ENCODE data around the gene TSPOAP1.

The TSPOAP1 gene

DNA sequence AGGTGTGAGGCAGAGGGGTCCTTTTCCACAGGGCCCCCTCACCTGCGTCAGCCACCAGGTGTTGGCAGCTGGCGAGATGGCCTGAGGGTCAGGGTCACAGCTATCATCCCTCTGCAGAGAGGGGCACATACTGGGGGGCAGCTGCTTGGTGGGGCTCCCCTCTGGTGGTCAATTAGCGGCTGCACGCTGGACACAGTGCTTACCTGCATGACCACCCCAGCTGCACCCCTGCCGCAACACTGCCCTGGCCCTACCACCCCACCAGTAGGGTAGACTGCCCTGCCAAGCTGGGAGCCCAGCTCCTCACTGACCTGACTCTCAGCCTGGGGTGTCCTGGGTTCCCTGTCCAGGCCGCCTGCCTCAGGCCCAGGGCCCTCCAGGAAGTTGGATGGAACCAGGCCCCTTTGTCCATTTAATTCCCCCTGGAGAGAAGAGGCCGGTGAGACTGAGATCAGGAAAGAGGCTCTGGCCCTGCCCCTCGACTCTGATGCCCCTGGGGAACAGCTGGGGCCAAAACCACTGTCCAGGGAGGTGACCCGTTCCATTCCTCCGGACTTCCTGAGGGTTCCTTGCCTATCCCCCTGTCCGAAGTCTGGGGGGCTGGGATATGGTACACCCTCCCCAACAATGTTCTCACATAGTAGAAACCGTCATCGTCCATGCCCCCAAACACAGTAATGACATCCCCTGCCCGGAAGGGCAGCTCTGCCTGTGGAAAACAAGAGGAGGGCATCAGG is 23.7 kb downstream of the TSPOAP1 start:
- DNase-seq (ENCODE audit: low read depth in 2 of 2), result no peak

GRCh38 chr17:58303971-58304749 is 24.4 kb downstream of the TSPOAP1 start:
- peak in 1 of 2 donors; percentile 34 for DNase-seq (ENCODE audit: low read depth in 2 of 2)

- no peak for DNase-seq (ENCODE audit: low read depth in 2 of 2)
Observed at GRCh38 chr17:58302919-58303585, 25.5 kb downstream of the TSPOAP1 start.

GRCh38 chr17:58302171-58302918 is 26.2 kb downstream of the TSPOAP1 start:
- DNase-seq (ENCODE audit: low read depth in 2 of 2), result no peak

DNA sequence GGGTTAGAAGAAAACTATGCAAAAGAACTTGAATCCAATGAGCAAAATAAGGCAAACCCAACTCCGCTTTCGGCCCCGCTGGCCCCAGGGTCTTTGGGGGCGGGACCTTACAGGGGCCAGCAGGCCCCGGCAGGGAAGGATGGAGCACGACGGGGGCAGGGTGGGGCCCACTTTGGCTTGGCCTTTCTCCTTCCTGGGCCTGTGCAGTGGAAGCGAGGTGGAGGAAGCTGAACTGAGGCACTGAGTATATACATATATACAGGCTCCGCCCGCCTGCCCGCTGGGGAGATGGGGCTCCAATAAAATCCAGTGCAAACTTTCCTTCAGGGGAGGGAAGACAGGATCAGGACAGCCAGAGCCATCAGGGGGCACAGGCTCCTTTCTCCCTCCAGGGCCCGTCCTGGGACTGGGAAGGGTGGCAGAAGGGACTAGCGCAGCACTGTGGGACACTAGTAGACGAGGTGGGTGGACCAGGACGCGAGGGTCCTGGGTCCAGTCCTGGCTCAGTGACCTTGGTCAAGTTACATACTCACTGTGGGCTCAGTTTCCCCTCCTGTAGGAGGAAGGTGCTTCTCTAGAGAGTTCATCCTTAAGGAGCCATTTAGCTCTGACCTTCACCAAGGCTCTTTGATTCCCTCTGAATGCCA is 27.0 kb downstream of the TSPOAP1 start:
- DNase-seq (ENCODE audit: low read depth in 2 of 2), result no peak

- DNase-seq (ENCODE audit: low read depth in 2 of 2), result no peak
Observed at GRCh38 chr17:58300336-58300735, 28.3 kb downstream of the TSPOAP1 start.

DNA sequence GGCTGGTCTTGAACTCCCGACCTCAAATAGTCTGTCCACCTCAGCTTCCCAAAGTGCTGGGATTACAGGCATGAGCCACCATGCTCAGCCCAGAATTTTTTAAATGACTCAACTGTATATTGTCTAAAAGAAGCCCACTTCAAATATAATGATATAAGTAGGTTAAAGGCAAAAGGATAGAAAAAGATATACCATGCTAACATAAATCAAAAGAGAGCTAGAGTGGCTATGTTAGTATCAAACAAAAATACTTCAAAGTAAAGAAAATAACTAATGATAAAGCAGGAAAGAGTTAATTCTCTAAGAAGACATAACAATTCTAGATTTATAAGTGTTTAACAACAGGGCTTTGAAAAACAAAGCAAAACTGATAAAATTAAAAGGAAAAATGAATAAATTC is 34.6 kb downstream of the TSPOAP1 start:
- DNase-seq (ENCODE audit: low read depth in 2 of 2), result no peak

- DNase-seq (ENCODE audit: low read depth in 2 of 2), result no peak
Observed at GRCh38 chr17:58291246-58291645, 37.3 kb downstream of the TSPOAP1 start.

DNA sequence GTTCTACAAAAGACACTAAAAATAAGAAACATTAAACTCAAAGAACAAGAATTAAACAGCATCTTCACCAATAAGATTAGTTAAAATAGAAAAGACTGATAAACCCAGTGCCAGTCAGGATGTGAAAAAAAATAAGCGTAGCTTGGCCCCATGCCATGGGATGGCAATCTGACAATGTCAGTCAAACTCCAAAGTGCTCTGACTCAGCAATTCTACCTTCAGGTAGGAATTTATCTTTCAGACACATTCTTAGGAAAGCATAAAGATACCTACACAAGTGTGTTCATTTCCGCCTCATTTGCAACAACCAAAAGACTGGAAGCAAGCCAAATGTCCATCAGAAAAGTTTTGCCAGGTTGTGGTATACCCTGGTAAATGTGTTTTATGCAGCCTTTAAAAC is 38.7 kb downstream of the TSPOAP1 start:
- no peak for DNase-seq (ENCODE audit: low read depth in 2 of 2)

DNA sequence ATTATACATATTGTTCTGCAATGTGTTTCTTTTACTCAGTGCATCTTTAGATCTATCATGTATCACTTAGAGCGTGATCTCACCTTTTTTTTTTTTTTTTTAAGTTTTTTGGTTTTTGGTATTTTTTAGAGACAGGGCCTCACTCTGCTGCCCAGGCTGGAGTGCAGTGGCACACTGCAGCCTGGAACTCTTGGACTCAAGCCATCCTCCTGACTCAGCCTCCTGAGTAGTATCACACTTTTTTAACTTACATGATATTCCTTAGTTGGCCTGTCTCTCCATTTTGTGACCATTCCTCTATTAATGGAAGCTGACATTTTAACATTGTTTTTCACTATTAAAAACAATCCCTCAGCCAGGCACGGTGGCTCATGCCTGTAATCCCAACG is 43.2 kb downstream of the TSPOAP1 start:
- DNase-seq (ENCODE audit: low read depth in 2 of 2), result no peak

DNA sequence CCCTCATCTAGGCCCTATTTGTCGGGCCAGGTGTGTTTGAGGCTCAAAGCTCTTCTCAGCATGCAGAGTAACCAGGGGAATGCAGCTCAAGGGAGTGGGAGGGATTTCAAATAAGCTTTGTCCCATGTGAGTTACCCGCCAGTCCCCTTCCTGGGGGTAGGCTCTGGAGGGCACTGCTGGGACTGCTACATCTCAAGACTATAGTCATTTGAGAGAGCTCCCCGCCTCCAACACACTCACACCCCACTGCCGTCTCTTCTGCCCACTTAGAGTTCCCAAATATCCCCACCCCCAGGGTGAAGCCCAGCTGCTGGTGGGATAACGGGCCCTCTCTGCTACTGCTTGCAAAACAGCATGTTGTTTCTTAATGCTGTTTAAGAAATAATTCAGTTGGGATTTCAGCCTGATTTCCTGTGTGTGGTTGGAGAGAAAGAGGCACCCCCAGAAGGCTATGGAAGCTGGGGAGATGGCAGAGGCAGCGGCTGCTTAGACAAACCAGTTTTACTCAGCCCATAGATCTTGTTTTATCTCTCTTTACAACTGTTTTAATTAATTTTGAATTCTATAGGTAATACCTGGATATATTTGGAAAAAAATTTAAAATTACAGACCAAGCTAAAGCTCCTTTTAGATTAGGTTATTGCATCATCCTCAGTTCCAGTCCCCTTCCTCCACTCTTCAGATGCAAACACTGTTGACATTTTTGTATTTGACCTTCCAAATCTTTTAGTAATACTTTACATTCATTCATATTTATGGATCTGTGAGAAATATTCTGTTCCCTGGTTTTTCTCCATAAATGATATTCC is 43.8 kb downstream of the TSPOAP1 start:
- DNase-seq (ENCODE audit: low read depth in 2 of 2), result no peak

GRCh38 chr17:58283674-58284612 is 44.7 kb downstream of the TSPOAP1 start:
- DNase-seq (ENCODE audit: low read depth in 2 of 2), result no peak

DNA sequence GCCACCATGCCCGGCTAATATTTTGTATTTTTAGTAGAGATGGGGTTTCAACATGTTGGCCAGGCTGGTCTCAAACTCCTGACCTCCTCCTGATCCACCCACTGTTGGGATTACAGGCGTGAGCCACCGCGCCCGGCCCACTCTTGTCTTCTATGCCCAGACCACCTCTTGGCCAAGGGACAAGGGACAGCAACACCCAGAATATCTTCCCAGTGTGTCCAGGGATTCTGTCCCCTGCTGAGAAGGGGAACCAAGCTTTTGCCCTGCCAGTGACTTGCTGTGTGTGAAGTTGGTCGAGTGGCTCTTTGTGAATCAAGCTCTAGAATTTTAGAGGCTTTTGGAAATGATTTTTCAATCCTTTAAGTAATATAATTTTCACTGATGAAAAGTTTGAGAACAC is 46.2 kb downstream of the TSPOAP1 start:
- no peak for DNase-seq (ENCODE audit: low read depth in 2 of 2)

- no peak for DNase-seq (ENCODE audit: low read depth in 2 of 2)
Observed at GRCh38 chr17:58281511-58282011, 47.0 kb downstream of the TSPOAP1 start.

DNA sequence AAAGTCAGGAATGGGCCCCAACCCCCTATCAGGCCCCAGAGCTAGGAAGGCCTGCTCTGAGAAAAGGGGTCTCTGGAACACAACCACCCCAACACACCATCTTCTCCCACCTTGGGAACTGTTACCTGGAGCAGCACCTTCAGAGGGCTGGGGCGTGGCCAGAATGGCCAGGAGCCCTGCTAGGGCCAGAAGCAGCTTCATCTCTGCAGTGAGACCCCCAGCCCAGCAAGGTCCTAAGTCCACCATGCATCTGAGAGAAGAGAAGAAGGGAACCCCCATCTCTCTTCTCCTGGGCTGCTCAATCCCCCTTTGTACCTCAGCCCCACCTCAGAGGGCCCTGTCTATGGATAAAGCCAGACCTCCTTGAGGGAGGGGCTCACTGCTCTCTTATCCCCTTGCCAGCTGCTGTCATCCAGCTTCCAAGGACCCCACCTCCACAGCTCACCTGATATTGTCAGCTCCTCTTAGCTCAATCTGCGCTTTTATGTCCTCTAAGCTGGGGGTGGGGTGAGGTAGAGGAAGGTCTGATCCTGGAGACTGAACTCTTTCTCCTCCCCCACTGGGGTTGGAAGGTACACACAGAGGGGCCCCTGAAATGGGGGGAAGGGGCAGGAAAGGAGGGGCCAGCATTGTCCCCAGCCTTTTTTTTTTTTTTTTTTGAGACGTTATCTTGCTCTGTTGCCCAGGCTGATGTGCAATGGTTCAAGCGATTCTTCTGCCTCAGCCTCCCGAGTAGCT is 47.9 kb downstream of the TSPOAP1 start, which contains the start of gene MPO:
Gene MPO (minus strand): TSS at position 456 of the 738 bp plus-strand sequence. CDS start 177 bp downstream, at position 279.
- no peak for DNase-seq (ENCODE audit: low read depth in 2 of 2)

- DNase-seq (ENCODE audit: low read depth in 2 of 2), result no peak
Observed at GRCh38 chr17:58279736-58280479, 48.7 kb downstream of the TSPOAP1 start.

- no peak for DNase-seq (ENCODE audit: low read depth in 2 of 2)
Observed at GRCh38 chr17:58279016-58279711, 49.4 kb downstream of the TSPOAP1 start.
